T-helper 2 cell treated with Interferon-gamma antibody and Interleukin-4, amounts not matched to agents 100 ng/mL and 5 ng/mL, for 36 hours (primary cell): Measurements from ENCODE around the gene PSMA8. TPM values are rescaled to one million over a fixed set of nuclear protein-coding genes. Genes with fewer than 3 reads are reported as not detected.
"Not testable (repeated sequence)": the region's sequence is repeated elsewhere in the genome, so short reads cannot be mapped to it uniquely, and the experiment has no call there.

Experiments used
- intact Hi-C: fragments of 100-400 bp; cut with micrococcal nuclease; formaldehyde crosslinking; loops from one replicate; pipeline ENCODE4 v1.15.1; 2023
- total RNA-seq: library from RNA; stranded (reverse); gene quantifications from 2 replicates; pipeline ENCODE4 v1.2.3, GENCODE V29; 2022

The PSMA8 gene
- total RNA-seq, 1 donor from 2014 or later = 1.6 TPM

GRCh38 chr18:26167592-26167991 lies 33.9 kb downstream of the PSMA8 start:
- intact Hi-C loops = not testable (repeated sequence)

- intact Hi-C loops = no loop called here
These were observed 41.8 kb downstream of the PSMA8 start for GRCh38 chr18:26175481-26175880.

GRCh38 chr18:26176134-26176533 lies 42.5 kb downstream of the PSMA8 start:
- intact Hi-C loops = no loop called here

GRCh38 chr18:26181343-26181826 lies 47.7 kb downstream of the PSMA8 start:
- intact Hi-C loops = no loop called here

GRCh38 chr18:26183395-26184112 lies 49.9 kb downstream of the PSMA8 start:
- intact Hi-C loops = no loop called here

GRCh38 chr18:26185267-26185666 lies 51.6 kb downstream of the PSMA8 start:
- intact Hi-C loops = no loop called here

- intact Hi-C loops = loop anchor here (1.0 kb wide), 2 partner anchors 25 to 99 kb away; no protein-coding TSS in a partner anchor
These were observed 56.8 kb downstream of the PSMA8 start for GRCh38 chr18:26190506-26190905.

- intact Hi-C loops = no loop called here
These were observed 58.6 kb downstream of the PSMA8 start for GRCh38 chr18:26192233-26192632.

GRCh38 chr18:26196605-26197004 lies 62.9 kb downstream of the PSMA8 start:
- intact Hi-C loops = no loop called here

GRCh38 chr18:26202001-26202400 lies 68.3 kb downstream of the PSMA8 start:
- intact Hi-C loops = not testable (repeated sequence)

GRCh38 chr18:26205318-26205717 lies 71.6 kb downstream of the PSMA8 start:
- intact Hi-C loops = no loop called here

- intact Hi-C loops = no loop called here
These were observed 72.8 kb downstream of the PSMA8 start for GRCh38 chr18:26206488-26206887.

- intact Hi-C loops = no loop called here
These were observed 74.3 kb downstream of the PSMA8 start for GRCh38 chr18:26207937-26208336.

- intact Hi-C loops = no loop called here
These were observed 75.3 kb downstream of the PSMA8 start for GRCh38 chr18:26208977-26209376.

- intact Hi-C loops = no loop called here
These were observed 76.5 kb downstream of the PSMA8 start for GRCh38 chr18:26210147-26210546.

- intact Hi-C loops = loop anchor here (1.0 kb wide), 3 partner anchors 11 to 125 kb away; partner anchors contain the start of genes SS18 and TAF4B
These were observed 81.7 kb downstream of the PSMA8 start for GRCh38 chr18:26215247-26215970.

GRCh38 chr18:26225022-26225693 lies 91.5 kb downstream of the PSMA8 start:
- intact Hi-C loops = no loop called here

- intact Hi-C loops = loop anchor here (1.0 kb wide), 4 partner anchors 11 to 322 kb away; partner anchors contain the start of genes KCTD1 and SS18
These were observed 92.2 kb downstream of the PSMA8 start for GRCh38 chr18:26225915-26226228.

- intact Hi-C loops = loop anchor here (1.0 kb wide), 4 partner anchors 11 to 322 kb away; partner anchors contain the start of genes KCTD1 and SS18
These were observed 92.8 kb downstream of the PSMA8 start, which contains the start of gene TAF4B for GRCh38 chr18:26226229-26227050. TSS of gene TAF4B (plus strand) at chr18:26226445. CDS start at chr18:26226934, 489 bp downstream.

GRCh38 chr18:26227051-26227670 lies 93.5 kb downstream of the PSMA8 start:
- intact Hi-C loops = no loop called here
